Stimulated activated CD4-positive, alpha-beta T cell treated with anti-CD3 and anti-CD28 coated beads, Interleukin-15, amount 100 ng/mL, for 1 hour (primary cell): ENCODE data around the gene AANAT.
A peak's percentile ranks its signal among the peaks of the same experiment; 100 is the strongest.
"Not testable (repeated sequence)": the region's sequence is repeated elsewhere in the genome, so short reads cannot be mapped to it uniquely, and the experiment has no call there.

ENCODE experiments used
- DNase-seq, 2 donors: peaks; one replicate each; pipeline ENCODE4 v3.0.0-alpha.2; 2020; ENCODE audit warnings: low read depth in 1 of 2, low spot score in 1 of 2

AANAT gene

DNA sequence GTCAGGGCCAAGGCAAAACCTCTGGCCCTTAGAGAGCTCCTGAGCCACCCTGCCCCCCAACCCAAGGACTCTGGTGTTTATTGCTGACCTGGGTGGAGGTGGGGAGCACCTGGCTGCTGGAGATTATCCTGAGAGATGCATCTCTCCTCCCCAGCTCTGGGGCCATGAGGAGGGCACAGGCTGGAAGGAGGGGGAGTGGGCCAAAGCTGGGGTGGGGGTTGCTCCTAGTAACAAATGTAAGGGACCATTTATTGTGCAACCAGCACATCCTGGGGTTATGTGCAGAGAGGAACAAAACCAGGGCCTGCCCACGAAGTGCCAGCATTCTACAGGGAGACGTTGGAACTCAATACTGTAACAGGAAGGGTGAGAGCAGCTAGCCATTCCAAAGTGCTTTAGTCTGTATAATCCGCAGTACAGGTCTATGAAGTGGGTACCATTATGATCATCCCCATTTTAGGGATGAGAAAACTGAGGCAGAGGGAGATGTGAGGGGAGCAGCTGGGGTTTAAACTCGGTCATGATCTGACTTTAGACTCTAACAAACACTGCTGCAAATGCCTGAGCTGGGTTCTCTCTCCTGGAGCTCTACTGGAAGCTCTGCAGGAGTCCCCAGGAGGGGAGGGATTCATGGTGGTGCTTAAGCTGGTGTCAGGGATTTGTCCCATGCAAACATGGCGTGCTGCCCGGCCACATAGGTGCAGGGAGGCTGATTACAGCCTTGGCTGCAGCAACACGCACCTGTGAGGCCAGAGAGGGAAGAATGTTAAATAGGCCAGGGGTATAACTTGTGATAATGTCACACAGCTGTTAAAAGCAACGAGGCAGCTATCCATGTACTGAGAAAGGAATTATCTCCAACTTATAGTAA, 35.2 kb downstream of the AANAT start:
- no peak for DNase-seq

DNA sequence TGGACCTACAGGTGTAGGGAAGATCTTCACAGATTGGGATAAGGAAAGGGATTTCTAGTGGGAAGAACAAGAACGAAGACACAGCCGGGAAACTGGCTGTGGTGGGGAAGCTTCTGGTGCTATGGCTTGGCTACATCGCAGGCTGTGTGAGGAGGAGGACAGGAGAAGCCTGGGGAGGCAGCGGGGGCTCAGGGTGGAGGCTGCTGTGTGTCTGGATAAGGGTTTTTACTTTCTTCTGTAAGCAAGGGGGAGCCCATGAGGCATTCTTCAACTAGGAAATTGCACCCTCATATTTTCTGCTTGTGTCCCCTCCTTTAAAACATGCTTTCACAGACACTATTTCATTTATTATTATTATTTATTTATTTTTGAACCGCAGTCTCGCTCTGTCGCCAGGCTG, 36.7 kb downstream of the AANAT start:
- no peak for DNase-seq

DNA sequence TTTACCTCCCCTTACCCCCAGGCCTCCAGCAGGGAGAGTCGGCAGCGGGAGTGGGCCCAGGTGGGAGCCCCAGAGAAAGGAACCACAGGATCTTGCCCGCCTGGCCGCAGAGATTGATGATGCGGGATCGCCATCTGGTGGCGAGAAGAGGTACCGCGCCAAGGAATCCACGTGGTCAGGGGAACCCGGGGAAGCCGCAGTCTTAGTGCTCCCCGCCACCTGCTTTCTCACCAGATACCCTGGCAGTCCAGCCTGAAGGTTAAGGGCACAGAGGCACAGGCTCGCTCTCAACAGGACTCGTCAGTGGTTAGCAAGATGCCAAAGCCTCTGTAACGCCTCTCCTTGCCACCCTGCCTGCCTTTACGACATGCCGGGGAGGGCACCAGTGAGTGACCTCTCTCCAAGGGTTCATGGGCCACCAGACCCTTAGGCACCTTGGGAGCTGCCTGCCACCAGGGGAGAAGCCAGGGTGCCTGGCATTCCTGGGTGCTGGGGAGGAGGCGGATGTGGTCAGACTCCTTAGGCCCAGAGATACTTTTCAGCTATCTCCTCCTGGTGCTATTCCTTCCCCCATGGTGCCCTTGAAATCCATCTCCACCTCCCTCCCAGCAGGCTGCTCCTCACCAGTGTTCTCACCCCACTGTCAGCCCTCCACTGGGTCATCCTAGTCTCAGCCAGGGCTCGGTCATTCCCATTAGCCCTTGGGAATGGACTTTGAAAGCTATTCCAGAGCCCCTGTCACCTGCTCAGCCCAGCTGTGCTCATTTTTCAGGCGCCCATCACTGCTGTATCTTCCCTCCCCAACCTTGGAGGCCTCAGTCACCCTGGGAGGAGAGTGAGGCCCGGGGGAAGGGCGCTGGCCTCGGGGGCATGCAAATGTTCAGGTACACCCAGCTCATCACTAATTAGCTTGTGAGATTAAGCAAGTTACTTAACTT, 39.3 kb downstream of the AANAT start:
- peak; percentile 77 to 85 for DNase-seq

DNA sequence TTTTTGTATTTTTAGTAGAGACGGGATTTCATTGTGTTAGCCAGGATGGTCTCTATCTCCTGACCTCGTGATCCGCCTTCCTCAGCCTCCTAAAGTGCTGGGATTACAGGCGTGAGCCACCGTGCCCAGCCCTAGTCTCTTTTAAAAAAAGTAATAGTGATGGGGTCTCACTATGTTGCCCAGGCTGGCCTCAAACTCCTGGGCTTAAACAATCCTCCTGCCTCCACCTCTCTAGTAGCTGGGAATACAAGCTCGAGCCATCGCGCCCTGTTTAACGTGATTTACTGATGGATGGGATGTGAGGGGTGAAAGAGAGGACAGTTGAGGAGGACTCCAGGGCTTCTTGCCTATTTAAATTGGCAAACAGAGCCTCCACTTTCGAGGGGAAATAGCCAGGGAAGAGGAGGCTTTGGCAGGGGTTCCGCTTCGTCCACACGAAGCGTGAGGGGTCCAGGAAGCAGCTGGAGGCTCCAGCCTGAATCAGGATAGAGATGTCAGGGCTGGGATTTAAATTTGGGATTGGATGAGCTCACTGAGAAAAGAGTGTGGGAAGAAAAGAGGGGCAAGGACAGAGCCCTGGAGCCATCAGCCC, 41.2 kb downstream of the AANAT start:
- DNase-seq, result not testable (repeated sequence)

DNA sequence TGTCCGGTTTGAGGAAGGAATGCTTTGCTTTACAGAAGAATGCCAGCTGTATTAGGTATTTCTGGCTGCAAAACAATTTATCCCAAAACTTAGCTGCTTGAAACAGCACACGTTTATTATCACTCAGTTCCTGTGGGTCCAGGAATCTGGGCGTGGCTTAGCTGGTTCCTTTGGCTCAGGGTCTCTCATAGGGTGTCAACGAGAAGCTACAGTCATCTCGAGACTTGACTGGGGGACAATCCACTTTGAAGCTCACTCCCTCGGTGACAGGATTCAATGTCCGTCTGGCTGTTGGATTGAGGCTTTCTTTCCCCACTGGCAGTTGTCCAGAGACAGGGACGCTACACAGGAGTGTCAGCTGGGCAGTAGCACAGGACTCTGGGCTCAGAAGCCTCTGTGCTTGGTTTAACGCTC, 43.4 kb downstream of the AANAT start:
- no peak for DNase-seq

DNA sequence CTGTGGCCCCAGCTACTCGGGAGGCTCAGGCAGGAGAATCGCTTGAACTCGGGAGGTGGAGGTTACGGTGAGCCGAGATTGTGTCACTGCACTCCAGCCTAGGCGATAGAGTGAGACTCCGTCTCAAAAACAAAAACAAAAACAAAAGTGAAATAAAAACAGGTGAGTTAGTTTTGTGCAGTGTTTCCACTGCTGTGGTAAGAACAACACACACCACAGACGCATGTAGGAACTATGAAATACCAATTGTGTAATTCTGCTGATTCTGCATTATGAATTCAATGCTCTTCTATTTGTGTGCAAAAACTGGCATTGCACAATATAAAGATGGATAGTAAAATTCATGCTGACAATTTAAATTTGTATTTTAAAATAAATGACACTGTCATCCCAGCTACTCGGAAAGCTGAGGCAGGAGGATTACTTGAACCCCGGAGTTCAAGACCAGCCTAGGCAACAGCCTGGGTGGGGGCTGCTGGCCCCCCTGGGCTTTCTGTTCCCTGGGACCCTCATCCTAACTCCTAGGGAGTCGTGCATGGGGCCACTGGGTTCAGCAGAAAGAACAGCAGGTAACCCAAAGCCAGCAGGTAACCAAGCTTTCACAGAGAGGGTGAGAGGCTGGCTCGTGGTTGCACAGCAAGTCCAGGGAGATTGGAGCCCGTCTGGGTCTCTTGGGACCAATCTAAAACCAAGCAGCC, 44.4 kb downstream of the AANAT start:
- DNase-seq, result no peak

DNA sequence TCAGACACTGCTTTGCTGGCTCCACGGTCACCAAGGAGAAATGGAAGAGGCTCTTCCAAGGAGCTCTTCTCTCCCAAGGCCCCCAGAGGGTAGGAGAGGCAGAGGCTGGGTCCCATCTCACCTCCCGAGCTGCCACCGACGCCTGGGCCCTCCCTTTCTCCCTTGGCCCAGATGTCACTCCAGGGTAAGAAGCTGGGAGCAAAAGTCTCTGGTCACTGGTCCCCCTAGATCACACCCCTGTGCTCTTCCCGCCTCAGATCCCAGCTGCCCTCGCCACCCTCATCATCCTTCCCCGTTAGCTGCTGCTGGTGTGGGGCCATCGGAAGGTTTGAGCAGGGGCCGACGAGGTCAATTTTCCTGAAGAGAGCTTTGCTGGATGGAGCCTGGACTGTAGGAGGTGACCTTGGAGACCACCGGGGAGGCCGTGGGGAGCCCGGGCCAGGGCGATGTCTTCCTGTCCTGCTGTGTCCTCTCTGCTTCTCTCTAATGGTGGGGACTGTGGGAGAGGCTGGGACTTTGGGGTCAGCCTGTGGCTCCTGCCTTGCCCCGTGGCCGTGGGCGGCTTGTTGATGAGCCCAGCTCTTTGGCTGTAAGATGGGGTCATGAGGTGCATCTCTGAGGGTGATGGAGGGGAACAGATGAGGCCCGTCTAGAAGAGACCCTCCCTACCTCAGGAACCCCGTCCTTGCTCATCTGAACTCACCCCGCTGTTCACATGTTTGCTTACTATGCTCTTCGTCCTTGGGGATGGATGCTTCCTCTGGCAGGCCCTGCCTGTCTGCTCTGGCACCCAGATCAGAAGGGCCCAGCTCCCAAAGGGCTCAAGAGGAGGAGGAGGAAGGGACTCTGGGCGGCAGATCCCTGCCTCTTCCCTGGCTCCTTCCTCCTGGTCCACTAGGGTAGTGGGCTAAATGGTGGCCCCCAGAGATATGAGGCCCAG, 45.2 kb downstream of the AANAT start:
- DNase-seq, result no peak

DNA sequence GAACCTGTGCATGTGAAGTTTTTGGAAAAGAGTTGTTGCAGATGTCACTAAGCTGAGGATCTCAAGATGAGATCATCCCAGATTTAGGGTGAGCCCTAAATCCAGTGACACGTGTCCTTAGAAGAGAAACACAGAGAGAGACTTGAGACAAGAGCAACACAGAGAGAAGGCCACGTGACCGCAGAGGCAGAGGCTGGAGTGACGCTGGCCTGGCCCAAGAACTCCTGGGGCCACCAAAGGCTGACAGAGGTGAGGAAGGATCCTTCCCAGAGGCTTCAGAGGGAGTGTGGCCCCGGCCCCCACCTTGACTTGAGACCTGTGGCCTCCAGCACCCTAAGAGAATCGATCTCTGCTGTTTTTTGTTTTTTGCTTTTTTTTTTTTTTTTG, 45.9 kb downstream of the AANAT start:
- DNase-seq, result no peak

DNA sequence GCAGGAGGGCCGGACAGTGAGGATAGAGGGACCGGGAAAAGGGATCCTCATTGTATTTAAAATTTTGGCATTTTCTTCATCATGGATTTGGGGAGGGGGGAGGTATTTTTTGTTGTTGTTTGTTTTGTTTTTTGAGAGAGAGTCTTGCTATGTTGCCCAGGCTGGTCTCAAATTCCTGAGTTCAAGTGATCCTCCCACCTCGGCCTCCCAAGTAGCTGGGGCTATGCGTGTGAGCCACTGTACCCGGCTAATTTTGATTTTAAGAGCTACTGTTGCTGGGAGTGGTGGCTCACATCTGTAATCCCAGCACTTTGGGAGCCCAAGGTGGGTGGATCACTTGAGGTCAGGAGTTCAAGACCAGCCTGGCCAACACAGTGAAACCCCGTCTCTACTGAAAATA, 47.0 kb downstream of the AANAT start:
- not testable (repeated sequence) for DNase-seq

DNA sequence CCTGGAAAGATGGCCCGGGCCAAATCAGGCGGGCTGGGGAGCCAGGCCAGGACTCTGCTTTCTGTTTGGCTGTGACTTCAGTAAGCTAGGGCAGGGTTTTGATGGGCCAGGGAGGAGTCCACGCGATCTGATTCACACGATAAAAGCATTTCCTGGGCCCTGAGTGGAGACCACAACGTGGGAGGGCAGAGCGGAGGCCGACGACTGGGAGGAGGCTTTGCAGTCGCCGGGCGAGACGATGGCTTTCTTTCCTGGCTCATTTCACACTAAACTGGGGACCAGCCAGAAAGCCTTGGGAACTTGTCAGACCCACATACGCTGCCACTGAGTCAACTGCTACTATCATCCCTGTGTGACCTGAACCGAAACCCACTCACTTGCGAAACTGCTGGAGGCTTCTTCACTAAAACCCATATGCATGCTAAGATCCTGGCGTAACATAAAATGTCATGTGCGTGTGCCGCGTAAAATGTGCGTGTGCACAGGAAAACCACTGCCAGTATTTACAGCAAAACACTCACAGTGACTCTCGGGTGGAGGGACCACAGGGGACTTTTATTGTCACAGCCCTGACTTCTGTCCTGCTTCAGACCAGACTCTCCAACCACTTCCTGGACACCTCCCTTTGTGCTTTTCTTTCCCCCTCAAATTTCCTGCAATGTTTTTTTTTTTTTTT, 48.0 kb downstream of the AANAT start:
- peak; percentile 39 to 60 for DNase-seq

DNA sequence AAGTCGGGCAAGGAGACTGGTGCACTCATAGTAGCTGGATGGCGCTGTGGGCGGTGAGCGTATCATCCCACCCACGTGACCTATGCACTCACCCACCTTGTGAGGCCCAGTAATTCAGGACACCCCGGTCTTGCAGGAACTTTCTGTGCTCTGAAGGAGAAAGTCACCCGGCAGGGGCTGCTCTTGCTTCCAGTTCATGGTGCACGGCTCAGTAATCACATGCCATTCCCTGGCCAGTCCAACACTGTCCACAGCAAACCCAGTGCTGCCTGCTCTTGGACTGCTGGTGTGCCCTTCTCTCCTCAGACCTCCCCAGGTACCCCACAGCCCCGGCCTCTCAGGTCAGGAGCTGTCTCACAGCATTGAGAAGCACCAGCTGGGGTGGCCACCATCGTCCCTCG, 50.2 kb downstream of the AANAT start:
- no peak for DNase-seq

DNA sequence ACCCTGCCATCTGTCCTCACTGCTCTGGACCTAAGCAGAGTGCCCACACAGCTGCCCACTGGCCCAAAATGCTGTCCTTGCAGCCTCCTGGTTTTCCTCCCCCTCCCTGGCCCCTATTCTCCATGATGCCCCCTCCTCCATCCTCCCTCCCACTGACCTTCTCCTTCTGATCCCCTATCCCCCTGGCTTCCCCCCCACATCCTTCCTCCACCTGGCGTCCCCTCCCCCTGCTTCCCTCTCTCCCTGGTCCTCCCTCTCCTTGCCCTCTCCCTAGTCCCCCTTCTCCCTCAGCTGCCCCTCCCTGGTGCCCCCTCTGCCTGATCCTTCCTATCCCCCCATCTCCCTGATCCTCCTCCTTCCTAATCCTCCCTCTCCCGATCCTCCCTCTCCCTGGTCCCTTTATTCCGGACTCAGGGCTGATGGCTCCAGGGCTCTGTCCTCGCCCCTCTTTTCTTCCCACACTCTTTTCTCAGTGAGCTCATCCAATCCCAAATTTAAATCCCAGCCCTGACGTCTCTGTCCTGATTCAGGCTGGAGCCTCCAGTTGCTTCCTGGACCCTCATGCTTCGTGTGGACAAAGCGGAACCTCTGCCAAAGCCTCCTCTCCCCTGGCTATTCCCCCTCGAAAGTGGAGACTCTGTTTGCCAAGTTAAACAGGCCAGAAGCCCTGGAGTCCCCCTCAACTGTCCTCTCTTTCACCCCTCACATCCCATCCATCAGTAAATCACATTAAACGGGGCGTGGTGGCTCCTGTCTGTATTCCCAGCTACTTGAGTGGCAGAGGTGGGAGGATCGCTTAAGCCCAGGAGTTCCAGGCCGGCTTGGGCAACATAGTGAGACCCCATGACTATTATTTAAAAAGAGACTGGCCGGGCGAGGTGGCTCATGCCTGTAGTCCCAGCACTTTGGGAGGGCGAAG, 51.9 kb downstream of the AANAT start:
- DNase-seq, result no peak
